MCF 10A (cell line): ENCODE measurements around the gene ASB15. TPM values are rescaled to one million over a fixed set of nuclear protein-coding genes. Genes with fewer than 3 reads are reported as not detected.

ENCODE experiments used
- BruUV-seq: library from RNA; stranded (reverse); fragments of 400-500 nt; replicated peaks from 2 replicates; lab custom pipeline; 2021; lab: Mats Ljungman, UMichigan
- CTCF ChIA-PET: fragments of 300-600 bp; sonication (Branson Sonifier 250); formaldehyde crosslinking; extraction: SDS; loops from one replicate; lab custom pipeline; 2021; ENCODE audit warnings: antibody characterized with exemption, inconsistent platforms; lab: Yijun Ruan, JAX
- POLR2A ChIA-PET: fragments of 300-600, 350-650 bp; sonication (Branson Sonifier 250); formaldehyde crosslinking; extraction: SDS; loops from one replicate; lab custom pipeline; 2020; ENCODE audit warnings: antibody characterized with exemption, inconsistent platforms; lab: Yijun Ruan, JAX
- DNase-seq: peaks from one replicate; pipeline ENCODE4 v3.0.0-alpha.2; 2018; ENCODE audit not compliant: unreplicated experiment
- H3K27ac Mint-ChIP-seq: one replicate; pipeline ENCODE4 v1.8.0; 2022; ENCODE audit warnings: mild to moderate bottlenecking, low read depth, mixed read lengths; ENCODE audit not compliant: unreplicated experiment
- H3K27me3 Mint-ChIP-seq: one replicate; pipeline ENCODE4 v1.8.0; 2022; ENCODE audit warnings: mixed read lengths; ENCODE audit not compliant: insufficient read depth, unreplicated experiment
- H3K36me3 Mint-ChIP-seq: one replicate; pipeline ENCODE4 v1.8.0; 2022; ENCODE audit warnings: mild to moderate bottlenecking, moderate library complexity, mixed read lengths; ENCODE audit not compliant: insufficient read depth, unreplicated experiment
- H3K4me1 Mint-ChIP-seq: one replicate; pipeline ENCODE4 v1.8.0; 2022; ENCODE audit warnings: mixed read lengths; ENCODE audit not compliant: insufficient read depth, unreplicated experiment
- H3K4me3 Mint-ChIP-seq: one replicate; pipeline ENCODE4 v1.8.0; 2022; ENCODE audit warnings: mild to moderate bottlenecking, moderate library complexity, mixed read lengths; ENCODE audit not compliant: unreplicated experiment
- H3K9me3 Mint-ChIP-seq: one replicate; pipeline ENCODE4 v1.8.0; 2022; ENCODE audit warnings: mixed read lengths; ENCODE audit not compliant: unreplicated experiment
- intact Hi-C: fragments of 100-400 bp; cut with micrococcal nuclease; formaldehyde crosslinking; loops from 2 replicates; pipeline ENCODE4 v1.14.1; 2022
- total RNA-seq: library from RNA; stranded (reverse); gene quantifications from 2 replicates; pipeline ENCODE4 v1.2.3, GENCODE V29; 2022
- TF ChIP-seq, protein P1 (sequence below): fragments of 200-600 bp; IDR thresholded peaks from one replicate; pipeline ENCODE4 v1.8.0; 2022; ENCODE audit warnings: antibody characterized with exemption, mild to moderate bottlenecking; ENCODE audit not compliant: unreplicated experiment

ASB15 gene
- total RNA-seq, 1 experiment from 2014 or later = not detected

- POLR2A ChIA-PET = interaction anchor here (2.4 to 4.4 kb wide), 2 partner anchors 37 to 112 kb away, joined by 11 to 19 read pairs; partner anchors contain the start of gene WASL
- Mint-ChIP-seq H3K9me3 (no peaks in the 10 kb centered on the region), H3K4me3 (no peak overlapping the region), H3K4me1 (peaks cover 20% of the 10 kb centered on the region), H3K36me3 (no peaks in the 10 kb centered on the region), H3K27me3 (no peaks in the 10 kb centered on the region), H3K27ac (no peak overlapping the region)
- no TSS peak for BruUV-seq
- no peak for DNase-seq
- TF ChIP-seq, protein P1, sequence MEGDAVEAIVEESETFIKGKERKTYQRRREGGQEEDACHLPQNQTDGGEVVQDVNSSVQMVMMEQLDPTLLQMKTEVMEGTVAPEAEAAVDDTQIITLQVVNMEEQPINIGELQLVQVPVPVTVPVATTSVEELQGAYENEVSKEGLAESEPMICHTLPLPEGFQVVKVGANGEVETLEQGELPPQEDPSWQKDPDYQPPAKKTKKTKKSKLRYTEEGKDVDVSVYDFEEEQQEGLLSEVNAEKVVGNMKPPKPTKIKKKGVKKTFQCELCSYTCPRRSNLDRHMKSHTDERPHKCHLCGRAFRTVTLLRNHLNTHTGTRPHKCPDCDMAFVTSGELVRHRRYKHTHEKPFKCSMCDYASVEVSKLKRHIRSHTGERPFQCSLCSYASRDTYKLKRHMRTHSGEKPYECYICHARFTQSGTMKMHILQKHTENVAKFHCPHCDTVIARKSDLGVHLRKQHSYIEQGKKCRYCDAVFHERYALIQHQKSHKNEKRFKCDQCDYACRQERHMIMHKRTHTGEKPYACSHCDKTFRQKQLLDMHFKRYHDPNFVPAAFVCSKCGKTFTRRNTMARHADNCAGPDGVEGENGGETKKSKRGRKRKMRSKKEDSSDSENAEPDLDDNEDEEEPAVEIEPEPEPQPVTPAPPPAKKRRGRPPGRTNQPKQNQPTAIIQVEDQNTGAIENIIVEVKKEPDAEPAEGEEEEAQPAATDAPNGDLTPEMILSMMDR = no peak
- intact Hi-C loops = loop anchor here (5.0 kb wide), 1 partner anchor 519 kb away; no protein-coding TSS in a partner anchor
- CTCF ChIA-PET = interaction anchor here (0.6 to 2.6 kb wide), 10 partner anchors 9 to 234 kb away, joined by 3 to 16 read pairs (median 4); no protein-coding TSS in a partner anchor
These were observed 36.3 kb downstream of the ASB15 start for GRCh38 chr7:123637878-123638277.

DNA sequence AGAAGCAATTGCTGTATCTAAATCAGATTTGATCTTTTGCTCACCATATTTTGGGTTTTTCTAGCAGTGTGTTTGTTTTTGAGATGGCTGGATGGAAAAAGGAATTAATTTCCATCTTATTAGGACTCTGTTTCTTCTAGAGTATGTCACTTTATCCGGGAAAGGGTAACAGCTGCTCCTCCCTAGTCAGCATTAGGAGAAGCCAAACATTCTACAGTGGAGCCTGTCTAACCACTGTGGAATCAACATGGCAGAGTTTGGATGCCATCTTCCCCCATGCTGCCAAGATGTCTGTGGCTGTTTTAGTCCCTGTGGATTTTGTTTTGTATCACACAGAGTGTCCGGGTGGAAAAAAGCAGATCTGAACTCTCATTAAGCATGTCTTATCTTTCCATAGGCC is 38.0 kb downstream of the ASB15 start:
- Mint-ChIP-seq H3K4me1 (peaks cover 23% of the 10 kb centered on the region), H3K9me3 (no peaks in the 10 kb centered on the region), H3K27ac (no peak overlapping the region), H3K27me3 (no peaks in the 10 kb centered on the region), H3K4me3 (no peak overlapping the region), H3K36me3 (no peaks in the 10 kb centered on the region)
- TF ChIP-seq, protein P1 = no peak
- ChIA-PET CTCF (interaction anchor here (1.2 kb wide), 1 partner anchor 59 kb away, joined by 6 read pairs; no protein-coding TSS in a partner anchor), POLR2A (no interaction called here)
- BruUV-seq = no TSS peak
- intact Hi-C loops = loop anchor here (5.0 kb wide), 1 partner anchor 518 kb away; no protein-coding TSS in a partner anchor
- DNase-seq = no peak

- TF ChIP-seq, protein P1 = no peak
- H3K36me3 Mint-ChIP-seq = no peaks in the 10 kb centered on the region
- POLR2A ChIA-PET = no interaction called here
- DNase-seq = no peak
- intact Hi-C loops = no loop called here
- CTCF ChIA-PET = no interaction called here
- no peaks in the 10 kb centered on the region for H3K27me3 Mint-ChIP-seq
- H3K4me1 Mint-ChIP-seq = peaks cover 17% of the 10 kb centered on the region
- BruUV-seq = no TSS peak
- no peak overlapping the region for H3K4me3 Mint-ChIP-seq
- H3K27ac Mint-ChIP-seq = no peak overlapping the region
- H3K9me3 Mint-ChIP-seq = no peaks in the 10 kb centered on the region
These were observed 39.0 kb downstream of the ASB15 start for GRCh38 chr7:123640583-123640982.

GRCh38 chr7:123641901-123642300 is 40.3 kb downstream of the ASB15 start:
- Mint-ChIP-seq H3K27ac (no peak overlapping the region), H3K9me3 (no peaks in the 10 kb centered on the region), H3K27me3 (no peaks in the 10 kb centered on the region), H3K36me3 (no peaks in the 10 kb centered on the region), H3K4me1 (peaks cover 17% of the 10 kb centered on the region), H3K4me3 (no peak overlapping the region)
- no TSS peak for BruUV-seq
- ChIA-PET CTCF (interaction anchor here (0.7 to 1.4 kb wide), 2 partner anchors 149 to 155 kb away, joined by 3 read pairs; no protein-coding TSS in a partner anchor), POLR2A (interaction anchor here (0.6 kb wide), 1 partner anchor 128 kb away, joined by 5 read pairs; no protein-coding TSS in a partner anchor)
- intact Hi-C loops = no loop called here
- DNase-seq = no peak
- TF ChIP-seq, protein P1 = no peak
